IMR-90 (cell line): ENCODE data around the gene GBX2.

Experiments
- BHLHE40 ChIP-seq: fragments of 150-350 bp; IDR thresholded peaks from 2 replicates; pipeline ENCODE4 v1.6.1; 2016; ENCODE audit warnings: mild to moderate bottlenecking, low read depth, low read length
- CEBPB ChIP-seq: IDR thresholded peaks from 2 replicates; pipeline ENCODE4 v1.6.1; 2012; ENCODE audit warnings: low read depth, low read length, improper control_type of control experiment
- CHD1 ChIP-seq: IDR thresholded peaks from 2 replicates; pipeline ENCODE4 v1.6.1; 2012; ENCODE audit warnings: low read depth, low read length, improper control_type of control experiment
- FOS ChIP-seq: fragments of 150-350 bp; IDR thresholded peaks from 2 replicates; pipeline ENCODE4 v1.6.1; 2016; ENCODE audit warnings: low read depth, low read length
- MAFK ChIP-seq: IDR thresholded peaks from 2 replicates; pipeline ENCODE4 v1.6.1; 2012; ENCODE audit warnings: low read depth, low read length, improper control_type of control experiment
- MXI1 ChIP-seq: IDR thresholded peaks from 2 replicates; pipeline ENCODE4 v1.6.1; 2012; ENCODE audit warnings: low read depth, mild to moderate bottlenecking, low read length, moderate library complexity, borderline replicate concordance
- NFE2L2 ChIP-seq: fragments of 150-350 bp; IDR thresholded peaks from 2 replicates; pipeline ENCODE4 v1.6.1; 2016; ENCODE audit warnings: low read depth, mild to moderate bottlenecking, low read length
- POLR2A ChIP-seq: IDR thresholded peaks from 2 replicates; pipeline ENCODE4 v1.6.1; 2012; ENCODE audit warnings: mild to moderate bottlenecking, low read depth, low read length
- RAD21 ChIP-seq: IDR thresholded peaks from 2 replicates; pipeline ENCODE4 v1.6.1; 2012; ENCODE audit warnings: low read length, improper control_type of control experiment
- RCOR1 ChIP-seq: IDR thresholded peaks from 2 replicates; pipeline ENCODE4 v1.6.1; 2012; ENCODE audit warnings: mild to moderate bottlenecking, low read length, improper control_type of control experiment; ENCODE audit not compliant: insufficient replicate concordance
- SMC3 ChIP-seq: fragments of 150-350 bp; IDR thresholded peaks from 2 replicates; pipeline ENCODE4 v1.6.1; 2016; ENCODE audit warnings: low read depth, mild to moderate bottlenecking, antibody characterized with exemption, low read length, moderate library complexity
- USF2 ChIP-seq: fragments of 150-350 bp; IDR thresholded peaks from 2 replicates; pipeline ENCODE4 v1.6.1; 2017; ENCODE audit warnings: mild to moderate bottlenecking, antibody characterized with exemption, low read length, low read depth
- TF ChIP-seq, protein P1 (sequence below): conservative IDR thresholded peaks from 2 replicates; pipeline ENCODE4 v1.5.1; 2012; ENCODE audit warnings: mild to moderate bottlenecking, low read depth, low read length, improper control_type of control experiment
- TF ChIP-seq, protein P2 (sequence below): fragments of 150-350 bp; IDR thresholded peaks from 2 replicates; pipeline ENCODE4 v1.6.1; 2016; ENCODE audit warnings: low read depth, mild to moderate bottlenecking, low read length, moderate library complexity, borderline replicate concordance

DNA sequence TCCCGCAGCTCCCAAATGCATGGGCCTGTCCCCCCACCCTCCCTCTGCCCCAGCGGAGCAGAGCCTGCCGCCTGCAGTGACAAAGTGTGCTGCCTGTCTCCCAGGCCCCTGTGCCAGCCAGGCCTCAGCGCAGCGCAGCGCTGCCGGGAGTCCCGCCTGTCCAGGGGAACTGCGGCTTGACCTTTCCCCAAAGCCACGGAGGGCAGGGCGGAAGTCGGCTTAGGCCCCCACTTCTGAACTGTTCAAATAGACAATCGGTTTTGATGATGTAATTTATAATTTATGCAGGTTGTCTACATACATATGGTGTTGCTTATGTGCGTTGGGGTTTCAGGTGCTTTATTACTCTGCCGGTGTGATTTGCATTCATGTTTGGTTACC is 7.1 kb downstream of the GBX2 start:
- TF ChIP-seq CEBPB: no peak
- TF ChIP-seq, protein P1, sequence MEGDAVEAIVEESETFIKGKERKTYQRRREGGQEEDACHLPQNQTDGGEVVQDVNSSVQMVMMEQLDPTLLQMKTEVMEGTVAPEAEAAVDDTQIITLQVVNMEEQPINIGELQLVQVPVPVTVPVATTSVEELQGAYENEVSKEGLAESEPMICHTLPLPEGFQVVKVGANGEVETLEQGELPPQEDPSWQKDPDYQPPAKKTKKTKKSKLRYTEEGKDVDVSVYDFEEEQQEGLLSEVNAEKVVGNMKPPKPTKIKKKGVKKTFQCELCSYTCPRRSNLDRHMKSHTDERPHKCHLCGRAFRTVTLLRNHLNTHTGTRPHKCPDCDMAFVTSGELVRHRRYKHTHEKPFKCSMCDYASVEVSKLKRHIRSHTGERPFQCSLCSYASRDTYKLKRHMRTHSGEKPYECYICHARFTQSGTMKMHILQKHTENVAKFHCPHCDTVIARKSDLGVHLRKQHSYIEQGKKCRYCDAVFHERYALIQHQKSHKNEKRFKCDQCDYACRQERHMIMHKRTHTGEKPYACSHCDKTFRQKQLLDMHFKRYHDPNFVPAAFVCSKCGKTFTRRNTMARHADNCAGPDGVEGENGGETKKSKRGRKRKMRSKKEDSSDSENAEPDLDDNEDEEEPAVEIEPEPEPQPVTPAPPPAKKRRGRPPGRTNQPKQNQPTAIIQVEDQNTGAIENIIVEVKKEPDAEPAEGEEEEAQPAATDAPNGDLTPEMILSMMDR: no peak
- no peak for TF ChIP-seq USF2
- TF ChIP-seq, protein P2, sequence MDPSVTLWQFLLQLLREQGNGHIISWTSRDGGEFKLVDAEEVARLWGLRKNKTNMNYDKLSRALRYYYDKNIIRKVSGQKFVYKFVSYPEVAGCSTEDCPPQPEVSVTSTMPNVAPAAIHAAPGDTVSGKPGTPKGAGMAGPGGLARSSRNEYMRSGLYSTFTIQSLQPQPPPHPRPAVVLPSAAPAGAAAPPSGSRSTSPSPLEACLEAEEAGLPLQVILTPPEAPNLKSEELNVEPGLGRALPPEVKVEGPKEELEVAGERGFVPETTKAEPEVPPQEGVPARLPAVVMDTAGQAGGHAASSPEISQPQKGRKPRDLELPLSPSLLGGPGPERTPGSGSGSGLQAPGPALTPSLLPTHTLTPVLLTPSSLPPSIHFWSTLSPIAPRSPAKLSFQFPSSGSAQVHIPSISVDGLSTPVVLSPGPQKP: no peak
- TF ChIP-seq POLR2A: no peak
- no peak for TF ChIP-seq MAFK
- no peak for TF ChIP-seq CHD1
- TF ChIP-seq SMC3: no peak
- TF ChIP-seq RAD21: no peak
- no peak for TF ChIP-seq RCOR1
- no peak for TF ChIP-seq BHLHE40
- TF ChIP-seq FOS: no peak
- TF ChIP-seq MXI1: no peak
- TF ChIP-seq NFE2L2: no peak
